ENCODE data around the gene ELAVL3.
A peak's percentile ranks its signal among the peaks of the same experiment; 100 is the strongest.

Gene ELAVL3

GRCh38 chr19:11480715-11481533 is at the start of gene ELAVL3:
TSS of gene ELAVL3 (minus strand) at chr19:11481046. CDS start at chr19:11480608, 438 bp downstream.
- no peak for DNase-seq

- peak in 1 of 2 donors; percentile 12 for DNase-seq
Measured at GRCh38 chr19:11530432-11530831, 49.6 kb upstream of the ELAVL3 start.

GRCh38 chr19:11528551-11529341 is 47.9 kb upstream of the ELAVL3 start, which contains the start of gene ECSIT:
TSS of gene ECSIT (minus strand) at chr19:11529134. CDS start at chr19:11519170, 9,964 bp downstream.
- DNase-seq: peak; percentile 90 to 91

GRCh38 chr19:11519138-11519537 is 38.3 kb upstream of the ELAVL3 start:
- no peak for DNase-seq

- no peak for DNase-seq
Measured at GRCh38 chr19:11513946-11514345, 33.1 kb upstream of the ELAVL3 start.

GRCh38 chr19:11510444-11510843 is 29.6 kb upstream of the ELAVL3 start:
- no peak for DNase-seq

- no peak for DNase-seq
Measured at GRCh38 chr19:11507370-11508078, 26.7 kb upstream of the ELAVL3 start.

GRCh38 chr19:11506967-11507366 is 26.1 kb upstream of the ELAVL3 start:
- no peak for DNase-seq

GRCh38 chr19:11506101-11506555 is 25.3 kb upstream of the ELAVL3 start:
- no peak for DNase-seq

GRCh38 chr19:11505504-11506100 is 24.8 kb upstream of the ELAVL3 start, which contains the start of gene ZNF653:
TSS of gene ZNF653 (minus strand) at chr19:11505839. CDS start at chr19:11505786, 53 bp downstream.
- peak; percentile 94 to 95 for DNase-seq

- DNase-seq: peak; percentile 96
Measured at GRCh38 chr19:11505032-11505503, 24.2 kb upstream of the ELAVL3 start.

GRCh38 chr19:11504502-11505031 is 23.7 kb upstream of the ELAVL3 start:
- no peak for DNase-seq

GRCh38 chr19:11499890-11500420 is 19.1 kb upstream of the ELAVL3 start:
- no peak for DNase-seq

- no peak for DNase-seq
Measured at GRCh38 chr19:11499220-11499726, 18.4 kb upstream of the ELAVL3 start.

GRCh38 chr19:11496391-11497163 is 15.7 kb upstream of the ELAVL3 start:
- DNase-seq: peak; percentile 56 to 67

GRCh38 chr19:11495885-11496284 is 15.0 kb upstream of the ELAVL3 start:
- DNase-seq: no peak

GRCh38 chr19:11495481-11495880 is 14.6 kb upstream of the ELAVL3 start:
- DNase-seq: no peak

- no peak for DNase-seq
Measured at GRCh38 chr19:11494634-11495285, 13.9 kb upstream of the ELAVL3 start.

GRCh38 chr19:11489378-11489777 is 8.5 kb upstream of the ELAVL3 start:
- DNase-seq: no peak
